ENCODE results near the gene PCDH9. TPM values are rescaled to one million over a fixed set of nuclear protein-coding genes. Genes with fewer than 3 reads are reported as not detected.

The PCDH9 gene
- total RNA-seq, 4 donors from 2014 or later, result 0.64 to 1.1 (median 0.82) TPM

GRCh38 chr13:66565279-66565678 lies 664.9 kb downstream of the PCDH9 start:
- no peaks in the 10 kb centered on the region for H3K27me3 ChIP-seq
- DNase-seq (ENCODE audit: low spot score in 2 of 2), result no peak
- no peak for TF ChIP-seq EP300 (IDR thresholded peaks at IDR 0.05)
- no peak for TF ChIP-seq POLR2A (IDR thresholded peaks at IDR 0.05)

GRCh38 chr13:66563076-66563475 lies 667.1 kb downstream of the PCDH9 start:
- 90% methylated on average over 3 of the region's 3 CpGs for WGBS
- DNase-seq (ENCODE audit: low spot score in 2 of 2), result no peak
- Histone ChIP-seq H3K4me1 (no peaks in the 10 kb centered on the region), H3K4me3 (no peak overlapping the region), H3K36me3 (no peaks in the 10 kb centered on the region), H3K27me3 (no peaks in the 10 kb centered on the region), H3K27ac (no peak overlapping the region), H3K9me3 (no peaks in the 10 kb centered on the region)
- TF ChIP-seq EP300 (IDR thresholded peaks at IDR 0.05) (no peak), POLR2A (IDR thresholded peaks at IDR 0.05) (no peak), CTCF (IDR thresholded peaks at IDR 0.05) (no peak), POLR2AphosphoS5 (IDR thresholded peaks at IDR 0.05) (no peak)

More at GRCh38 chr13:66565279-66565678, 664.9 kb downstream of the PCDH9 start:
- H3K9me3 ChIP-seq, result no peaks in the 10 kb centered on the region
- no peak overlapping the region for H3K4me3 ChIP-seq
- H3K36me3 ChIP-seq, result no peaks in the 10 kb centered on the region
- no peaks in the 10 kb centered on the region for H3K4me1 ChIP-seq
- no peak overlapping the region for H3K27ac ChIP-seq

GRCh38 chr13:66562054-66562453 lies 668.1 kb downstream of the PCDH9 start:
- Histone ChIP-seq H3K4me3 (no peak overlapping the region), H3K27ac (no peak overlapping the region), H3K4me1 (no peaks in the 10 kb centered on the region), H3K27me3 (no peaks in the 10 kb centered on the region), H3K36me3 (no peaks in the 10 kb centered on the region), H3K9me3 (no peaks in the 10 kb centered on the region)
- no peak for TF ChIP-seq EP300 (IDR thresholded peaks at IDR 0.05)
- no peak for TF ChIP-seq POLR2AphosphoS5 (IDR thresholded peaks at IDR 0.05)
- no peak for TF ChIP-seq POLR2A (IDR thresholded peaks at IDR 0.05)
- TF ChIP-seq CTCF (IDR thresholded peaks at IDR 0.05), result no peak
- no peak for DNase-seq (ENCODE audit: low spot score in 2 of 2)
- 77% methylated on average over 5 of the region's 5 CpGs for WGBS

GRCh38 chr13:66560991-66561390 lies 669.1 kb downstream of the PCDH9 start:
- no peak overlapping the region for H3K27ac ChIP-seq
- no peaks in the 10 kb centered on the region for H3K27me3 ChIP-seq
- no peak overlapping the region for H3K4me3 ChIP-seq
- no peaks in the 10 kb centered on the region for H3K36me3 ChIP-seq
- DNase-seq (ENCODE audit: low spot score in 2 of 2), result no peak
- no peak for TF ChIP-seq CTCF (IDR thresholded peaks at IDR 0.05)
- no peak for TF ChIP-seq EP300 (IDR thresholded peaks at IDR 0.05)
- TF ChIP-seq POLR2AphosphoS5 (IDR thresholded peaks at IDR 0.05), result no peak
- TF ChIP-seq POLR2A (IDR thresholded peaks at IDR 0.05), result no peak
- no peaks in the 10 kb centered on the region for H3K9me3 ChIP-seq
- H3K4me1 ChIP-seq, result no peaks in the 10 kb centered on the region
- WGBS, result 95% methylated on average over 12 of the region's 26 CpGs

- H3K27ac ChIP-seq, result no peak overlapping the region
- no peaks in the 10 kb centered on the region for H3K9me3 ChIP-seq
- H3K4me1 ChIP-seq, result no peaks in the 10 kb centered on the region
- no peak overlapping the region for H3K4me3 ChIP-seq
- TF ChIP-seq EP300 (IDR thresholded peaks at IDR 0.05), result no peak
- no peak for TF ChIP-seq POLR2AphosphoS5 (IDR thresholded peaks at IDR 0.05)
- TF ChIP-seq CTCF (IDR thresholded peaks at IDR 0.05), result no peak
- no peak for TF ChIP-seq POLR2A (IDR thresholded peaks at IDR 0.05)
- 47% methylated on average over 3 of the region's 3 CpGs for WGBS
- H3K36me3 ChIP-seq, result no peaks in the 10 kb centered on the region
- DNase-seq (ENCODE audit: low spot score in 2 of 2), result no peak
- no peaks in the 10 kb centered on the region for H3K27me3 ChIP-seq
Measured at GRCh38 chr13:66560189-66560588, 669.9 kb downstream of the PCDH9 start.

GRCh38 chr13:66559093-66559492 lies 671.0 kb downstream of the PCDH9 start:
- no peak overlapping the region for H3K4me3 ChIP-seq
- H3K9me3 ChIP-seq, result no peaks in the 10 kb centered on the region
- no peak overlapping the region for H3K27ac ChIP-seq
- no peaks in the 10 kb centered on the region for H3K36me3 ChIP-seq
- no peak for DNase-seq (ENCODE audit: low spot score in 2 of 2)
- TF ChIP-seq POLR2AphosphoS5 (IDR thresholded peaks at IDR 0.05), result no peak
- no peak for TF ChIP-seq EP300 (IDR thresholded peaks at IDR 0.05)
- no peak for TF ChIP-seq CTCF (IDR thresholded peaks at IDR 0.05)
- TF ChIP-seq POLR2A (IDR thresholded peaks at IDR 0.05), result no peak
- H3K4me1 ChIP-seq, result no peaks in the 10 kb centered on the region
- no peaks in the 10 kb centered on the region for H3K27me3 ChIP-seq

All from suprapubic skin (tissue), 4 donors.